ENCODE measurements around the gene ADAMTS3. TPM values are rescaled to one million over a fixed set of nuclear protein-coding genes. Genes with fewer than 3 reads are reported as not detected.

The ADAMTS3 gene
- total and polyA plus RNA-seq, 2 donors (not counting 1 experiment from before 2014, with no cell fraction given) = not detected

- Histone ChIP-seq H4K20me1 (ENCODE audit: control insufficient read depth, insufficient read depth, low read length, poor library complexity, severe bottlenecking) (no peaks in the 10 kb centered on the region), H3K4me1 (ENCODE audit: control insufficient read depth in 2 of 2, insufficient read depth in 2 of 2, low read length in 2 of 2) (peaks cover 17 to 20% of the 10 kb centered on the region in 2 donors), H3K27ac (ENCODE audit: low read length in 2 of 2) (no peak overlapping the region), H3K9ac (ENCODE audit: low read length) (no peak overlapping the region), H3K79me2 (ENCODE audit: control insufficient read depth, insufficient read depth, low read length) (no peaks in the 10 kb centered on the region), H3K27me3 (replicated peaks in 1 of 4; ENCODE audit: control extremely low read depth in 1 of 4, control insufficient read depth in 3 of 4, insufficient read depth in 4 of 4, low read length in 3 of 4) (peaks cover 0 to 20% (median 9%) of the 10 kb centered on the region in 4 experiments), H3K36me3 (replicated peaks in 1 of 2; ENCODE audit: control extremely low read depth in 1 of 2, control insufficient read depth in 1 of 2, extremely low read depth in 1 of 2, insufficient read depth in 2 of 2, low read length in 1 of 2) (no peaks in the 10 kb centered on the region), H3K4me3 (ENCODE audit: control extremely low read depth in 1 of 5, extremely low read depth in 1 of 5, insufficient read depth in 1 of 5, low read depth in 2 of 5, low read length in 4 of 5) (no peak overlapping the region), H2AFZ (ENCODE audit: insufficient read depth, low read depth, low read length, poor library complexity, severe bottlenecking) (no peak overlapping the region), H3K9me3 (ENCODE audit: control extremely low read depth in 1 of 3, control insufficient read depth in 2 of 3, insufficient read depth in 1 of 3, low read length in 2 of 3) (peaks cover 0 to 4% (median 0%) of the 10 kb centered on the region in 3 donors), H3K4me2 (replicated peaks; ENCODE audit: low read depth, low read length, poor library complexity, severe bottlenecking) (no peak overlapping the region)
- CTCF ChIA-PET = no interaction called here
- H3K27ac Mint-ChIP-seq = no peak overlapping the region
- intact Hi-C loops (cut with micrococcal nuclease) = no loop called here
- no peaks in the 10 kb centered on the region for H3K9me3 Mint-ChIP-seq (ENCODE audit: insufficient read depth)
- ATAC-seq (ENCODE audit: low read depth) (no peak), DNase-seq (no peak)
- POLR2A ChIA-PET = no interaction called here
- H3K27me3 Mint-ChIP-seq = peaks cover 37% of the 10 kb centered on the region
- no peak for TF ChIP-seq CTCF (IDR thresholded peaks at IDR 0.05)
- TF ChIP-seq EZH2 (IDR thresholded peaks at IDR 0.05; ENCODE audit: borderline replicate concordance, insufficient read depth, low read depth, low read length, poor library complexity, severe bottlenecking) = no peak
- peaks cover 25% of the 10 kb centered on the region for H3K4me1 Mint-ChIP-seq
- no CpG with 5 or more reads among the region's 6 CpGs for WGBS (ENCODE audit: insufficient coverage)
- H3K4me3 Mint-ChIP-seq = no peak overlapping the region
These were observed 2.3 kb upstream of the ADAMTS3 start for GRCh38 chr4:72571337-72571736.

- Histone ChIP-seq H3K9me3 (ENCODE audit: control extremely low read depth in 1 of 3, control insufficient read depth in 2 of 3, insufficient read depth in 1 of 3, low read length in 2 of 3) (peaks cover 0 to 4% (median 0%) of the 10 kb centered on the region in 3 donors), H4K20me1 (ENCODE audit: control insufficient read depth, insufficient read depth, low read length, poor library complexity, severe bottlenecking) (no peaks in the 10 kb centered on the region), H2AFZ (ENCODE audit: insufficient read depth, low read depth, low read length, poor library complexity, severe bottlenecking) (no peak overlapping the region), H3K4me1 (ENCODE audit: control insufficient read depth in 2 of 2, insufficient read depth in 2 of 2, low read length in 2 of 2) (peaks cover 17 to 20% of the 10 kb centered on the region in 2 donors), H3K4me2 (replicated peaks; ENCODE audit: low read depth, low read length, poor library complexity, severe bottlenecking) (no peak overlapping the region), H3K79me2 (ENCODE audit: control insufficient read depth, insufficient read depth, low read length) (no peaks in the 10 kb centered on the region), H3K4me3 (ENCODE audit: control extremely low read depth in 1 of 5, extremely low read depth in 1 of 5, insufficient read depth in 1 of 5, low read depth in 2 of 5, low read length in 4 of 5) (no peak overlapping the region), H3K27me3 (replicated peaks in 1 of 4; ENCODE audit: control extremely low read depth in 1 of 4, control insufficient read depth in 3 of 4, insufficient read depth in 4 of 4, low read length in 3 of 4) (peaks cover 0 to 20% (median 10%) of the 10 kb centered on the region in 4 experiments), H3K9ac (ENCODE audit: low read length) (no peak overlapping the region), H3K27ac (ENCODE audit: low read length in 2 of 2) (no peak overlapping the region), H3K36me3 (replicated peaks in 1 of 2; ENCODE audit: control extremely low read depth in 1 of 2, control insufficient read depth in 1 of 2, extremely low read depth in 1 of 2, insufficient read depth in 2 of 2, low read length in 1 of 2) (no peaks in the 10 kb centered on the region)
- no peaks in the 10 kb centered on the region for H3K9me3 Mint-ChIP-seq (ENCODE audit: insufficient read depth)
- peak overlapping the region; percentile 63 for H3K4me3 Mint-ChIP-seq
- H3K27me3 Mint-ChIP-seq = peaks cover 47% of the 10 kb centered on the region
- DNase-seq (no peak), ATAC-seq (ENCODE audit: low read depth) (no peak)
- ChIA-PET POLR2A (no interaction called here), CTCF (no interaction called here)
- no peak for TF ChIP-seq CTCF (IDR thresholded peaks at IDR 0.05)
- no peak for TF ChIP-seq EZH2 (IDR thresholded peaks at IDR 0.05; ENCODE audit: borderline replicate concordance, insufficient read depth, low read depth, low read length, poor library complexity, severe bottlenecking)
- 53% methylated on average over 8 of the region's 15 CpGs for WGBS (ENCODE audit: insufficient coverage)
- intact Hi-C loops (cut with micrococcal nuclease) = no loop called here
- no peak overlapping the region for H3K27ac Mint-ChIP-seq
- H3K4me1 Mint-ChIP-seq = peaks cover 25% of the 10 kb centered on the region
These were observed 756 bp upstream of the ADAMTS3 start for GRCh38 chr4:72569719-72570235.
